PFSK-1 (cell line): Measurements from ENCODE around the gene POLD1.

ENCODE experiments used
- SIN3A ChIP-seq: IDR thresholded peaks from 2 replicates; pipeline ENCODE4 v1.6.1; 2012; ENCODE audit warnings: mild to moderate bottlenecking, low read length, moderate library complexity, borderline replicate concordance; ENCODE audit not compliant: insufficient read depth
- TAF1 ChIP-seq: IDR thresholded peaks from 2 replicates; pipeline ENCODE4 v1.6.1; 2012; ENCODE audit warnings: low read length, control low read depth, borderline replicate concordance; ENCODE audit not compliant: insufficient read depth
- TF ChIP-seq, protein P1 (sequence below), 2 experiments: IDR thresholded peaks; 2 replicates each; pipeline versions ENCODE4 v1.6.1 to v1.8.0; 2011 to 2012; ENCODE audit warnings: low read depth in 2 of 2, low read length in 2 of 2, control low read depth in 1 of 2, inconsistent platforms in 1 of 2, mild to moderate bottlenecking in 1 of 2, moderate library complexity in 1 of 2; ENCODE audit not compliant: insufficient read depth in 1 of 2

- TF ChIP-seq SIN3A = no peak
- no peak for TF ChIP-seq TAF1
- TF ChIP-seq, protein P1, sequence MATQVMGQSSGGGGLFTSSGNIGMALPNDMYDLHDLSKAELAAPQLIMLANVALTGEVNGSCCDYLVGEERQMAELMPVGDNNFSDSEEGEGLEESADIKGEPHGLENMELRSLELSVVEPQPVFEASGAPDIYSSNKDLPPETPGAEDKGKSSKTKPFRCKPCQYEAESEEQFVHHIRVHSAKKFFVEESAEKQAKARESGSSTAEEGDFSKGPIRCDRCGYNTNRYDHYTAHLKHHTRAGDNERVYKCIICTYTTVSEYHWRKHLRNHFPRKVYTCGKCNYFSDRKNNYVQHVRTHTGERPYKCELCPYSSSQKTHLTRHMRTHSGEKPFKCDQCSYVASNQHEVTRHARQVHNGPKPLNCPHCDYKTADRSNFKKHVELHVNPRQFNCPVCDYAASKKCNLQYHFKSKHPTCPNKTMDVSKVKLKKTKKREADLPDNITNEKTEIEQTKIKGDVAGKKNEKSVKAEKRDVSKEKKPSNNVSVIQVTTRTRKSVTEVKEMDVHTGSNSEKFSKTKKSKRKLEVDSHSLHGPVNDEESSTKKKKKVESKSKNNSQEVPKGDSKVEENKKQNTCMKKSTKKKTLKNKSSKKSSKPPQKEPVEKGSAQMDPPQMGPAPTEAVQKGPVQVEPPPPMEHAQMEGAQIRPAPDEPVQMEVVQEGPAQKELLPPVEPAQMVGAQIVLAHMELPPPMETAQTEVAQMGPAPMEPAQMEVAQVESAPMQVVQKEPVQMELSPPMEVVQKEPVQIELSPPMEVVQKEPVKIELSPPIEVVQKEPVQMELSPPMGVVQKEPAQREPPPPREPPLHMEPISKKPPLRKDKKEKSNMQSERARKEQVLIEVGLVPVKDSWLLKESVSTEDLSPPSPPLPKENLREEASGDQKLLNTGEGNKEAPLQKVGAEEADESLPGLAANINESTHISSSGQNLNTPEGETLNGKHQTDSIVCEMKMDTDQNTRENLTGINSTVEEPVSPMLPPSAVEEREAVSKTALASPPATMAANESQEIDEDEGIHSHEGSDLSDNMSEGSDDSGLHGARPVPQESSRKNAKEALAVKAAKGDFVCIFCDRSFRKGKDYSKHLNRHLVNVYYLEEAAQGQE (IDR thresholded peaks at IDR 0.05; ENCODE audit: insufficient read depth in 1 of 2, low read depth in 2 of 2, low read length in 2 of 2) = no peak
These were observed 17.7 kb downstream of the POLD1 start for GRCh38 chr19:50401605-50402450.
